Stimulated activated CD4-positive, alpha-beta T cell treated with anti-CD3 and anti-CD28 coated beads, Interleukin-1b, Interleukin-23, amount 100 ng/mL, for 24 hours (primary cell): ENCODE results near the gene CDH4.
"Not testable (repeated sequence)": the region's sequence is repeated elsewhere in the genome, so short reads cannot be mapped to it uniquely, and the experiment has no call there.

ENCODE experiments used
- DNase-seq, 4 experiments: peaks; one replicate each; pipeline ENCODE4 v3.0.0-alpha.2; 2020; ENCODE audit warnings: low read depth in 4 of 4, low spot score in 1 of 4

Gene CDH4

GRCh38 chr20:61975407-61976129 lies 723.5 kb downstream of the CDH4 start:
- no peak for DNase-seq

- no peak for DNase-seq
These were observed 724.2 kb downstream of the CDH4 start for GRCh38 chr20:61976263-61976643.

GRCh38 chr20:61976644-61977418 lies 724.8 kb downstream of the CDH4 start:
- DNase-seq = no peak

GRCh38 chr20:61977419-61977786 lies 725.3 kb downstream of the CDH4 start:
- no peak for DNase-seq

- DNase-seq = no peak
These were observed 726.4 kb downstream of the CDH4 start for GRCh38 chr20:61978491-61978890.

- no peak for DNase-seq
These were observed 727.0 kb downstream of the CDH4 start for GRCh38 chr20:61979090-61979489.

- no peak for DNase-seq
These were observed 727.9 kb downstream of the CDH4 start for GRCh38 chr20:61979701-61980635.

- no peak for DNase-seq
These were observed 728.9 kb downstream of the CDH4 start for GRCh38 chr20:61980647-61981583.

- not testable (repeated sequence) for DNase-seq
These were observed 729.6 kb downstream of the CDH4 start for GRCh38 chr20:61981691-61982090.

GRCh38 chr20:61982191-61982950 lies 730.3 kb downstream of the CDH4 start:
- no peak for DNase-seq

GRCh38 chr20:61982951-61983315 lies 730.9 kb downstream of the CDH4 start:
- no peak for DNase-seq

- DNase-seq = no peak
These were observed 731.9 kb downstream of the CDH4 start for GRCh38 chr20:61983965-61984364.

- DNase-seq = not testable (repeated sequence)
These were observed 732.4 kb downstream of the CDH4 start for GRCh38 chr20:61984431-61984830.

- no peak for DNase-seq
These were observed 733.0 kb downstream of the CDH4 start for GRCh38 chr20:61985096-61985495.

- no peak for DNase-seq
These were observed 734.8 kb downstream of the CDH4 start for GRCh38 chr20:61986762-61987321.

GRCh38 chr20:61988665-61989064 lies 736.6 kb downstream of the CDH4 start:
- no peak for DNase-seq

- no peak for DNase-seq
These were observed 737.7 kb downstream of the CDH4 start for GRCh38 chr20:61989741-61990140.
